K562 (cell line): ENCODE measurements around the gene UTP4. TPM values are rescaled to one million over a fixed set of nuclear protein-coding genes. Genes with fewer than 3 reads are reported as not detected.

Experiments used
- ATAC-seq: fragments of 200-7000 bp; cut with Tn5 transposase; 3 replicates; pipeline ENCODE4 v1.9.1; 2020; ENCODE audit warnings: moderate library complexity
- BruUV-seq: library from RNA; stranded (reverse); fragments of 400-500 nt; replicated peaks from 2 replicates; lab custom pipeline; 2021; lab: Mats Ljungman, UMichigan
- CTCF ChIA-PET: fragments of 300-600 bp; formaldehyde crosslinking; extraction: SDS; loops from one replicate; lab custom pipeline; 2021; ENCODE audit warnings: low intra/inter-chr PET ratio; lab: Yijun Ruan, JAX
- POLR2A ChIA-PET: fragments of 300-600, 350-650 bp; sonication (Branson Sonifier 250); formaldehyde crosslinking; extraction: SDS; loops from one replicate; lab custom pipeline; 2021; ENCODE audit warnings: antibody characterized with exemption, inconsistent platforms; lab: Yijun Ruan, JAX
- DNase-seq, 4 experiments: peaks; one replicate each; pipeline versions ENCODE4 v3.0.0 to v3.0.0-alpha.2; 2011 to 2018; ENCODE audit warnings: low spot score in 3 of 4, mixed read lengths in 3 of 4; ENCODE audit errors: extremely low read depth in 1 of 4
- FAIRE-seq: peaks from 2 replicates; lab custom pipeline; 2011; peaks lifted over from hg19 to GRCh38; lab: Jason Lieb, UNC
- H2AFZ ChIP-seq: 2 replicates; pipeline ENCODE4 v1.6.0; 2011; ENCODE audit warnings: low read depth, low read length, control low read depth, inconsistent platforms
- H3K27ac ChIP-seq: fragments of 200-600 bp; 3 replicates; pipeline ENCODE4 v1.8.0; 2011; ENCODE audit warnings: low read depth, mild to moderate bottlenecking, control low read depth, inconsistent platforms, low read length, moderate library complexity, mixed read lengths; ENCODE audit errors: extremely low read depth
- H3K27me3 ChIP-seq, 2 experiments: fragments of 300-600 bp in 1 of 2; 2 replicates in 1 of 2; 3 replicates in 1 of 2; pipeline versions ENCODE4 v1.6.0 to v1.8.0; 2011; ENCODE audit warnings: inconsistent platforms in 2 of 2, low read length in 2 of 2, mild to moderate bottlenecking in 1 of 2, mixed read lengths in 1 of 2, moderate library complexity in 1 of 2; ENCODE audit not compliant: control insufficient read depth in 2 of 2, insufficient read depth in 2 of 2
- H3K36me3 ChIP-seq: fragments of 300-600 bp; 3 replicates; pipeline ENCODE4 v1.8.0; 2011; ENCODE audit warnings: mild to moderate bottlenecking, low read length, inconsistent platforms; ENCODE audit not compliant: control insufficient read depth, insufficient read depth
- H3K4me1 ChIP-seq, 2 experiments: fragments of 200-600 bp in 1 of 2; replicated peaks in 1 of 2; 2 replicates in 1 of 2; 3 replicates in 1 of 2; pipeline versions ENCODE4 v1.5.1 to v1.8.0; 2011; ENCODE audit warnings: inconsistent platforms in 2 of 2, low read length in 2 of 2, mild to moderate bottlenecking in 1 of 2, mixed read lengths in 1 of 2, moderate library complexity in 1 of 2; ENCODE audit not compliant: control insufficient read depth in 2 of 2, insufficient read depth in 2 of 2
- H3K4me2 ChIP-seq: 2 replicates; pipeline ENCODE4 v1.6.1; 2011; ENCODE audit warnings: low read length, control low read depth, inconsistent platforms, mixed read lengths; ENCODE audit not compliant: insufficient read depth
- H3K4me3 ChIP-seq: fragments of 200-600 bp; sonication (generic), shearing (Covaris generic); 2 replicates; pipeline ENCODE4 v1.5.1; 2016; ENCODE audit warnings: control low read depth, inconsistent platforms
- H3K79me2 ChIP-seq: fragments of 200-600 bp; 3 replicates; pipeline ENCODE4 v1.8.0; 2011; ENCODE audit warnings: low read length, inconsistent platforms; ENCODE audit not compliant: control insufficient read depth, insufficient read depth
- H3K9ac ChIP-seq, 2 experiments: 2 replicates each; pipeline versions ENCODE4 v1.6.0 to v1.6.1; 2011; ENCODE audit warnings: low read depth in 2 of 2, low read length in 2 of 2, control low read depth in 1 of 2, inconsistent platforms in 1 of 2, mild to moderate bottlenecking in 1 of 2, mixed read lengths in 1 of 2; ENCODE audit not compliant: insufficient read depth in 1 of 2
- H3K9me1 ChIP-seq: one replicate; pipeline ENCODE4 v1.6.0; 2011; ENCODE audit warnings: inconsistent platforms, mild to moderate bottlenecking, low read length, moderate library complexity; ENCODE audit not compliant: control insufficient read depth, insufficient read depth
- H3K9me3 ChIP-seq: replicated peaks from 2 replicates; pipeline ENCODE4 v1.5.1; 2011; ENCODE audit warnings: low read depth, low read length, inconsistent platforms; ENCODE audit not compliant: control insufficient read depth, insufficient read depth
- H4K20me1 ChIP-seq: replicated peaks from 2 replicates; pipeline ENCODE4 v1.6.1; 2011; ENCODE audit warnings: low read length, inconsistent platforms, mixed read lengths; ENCODE audit not compliant: control insufficient read depth, insufficient read depth
- ATF2 ChIP-seq: sonication (generic); formaldehyde crosslinking; IDR thresholded peaks from 2 replicates; pipeline ENCODE4 v1.8.1; 2022; ENCODE audit warnings: missing genetic modification reagents
- BMI1 ChIP-seq: fragments of 150-350 bp; IDR thresholded peaks from 2 replicates; pipeline ENCODE4 v1.6.1; 2014; ENCODE audit warnings: low read length
- BRCA1 ChIP-seq, 2 experiments: fragments of 450-650 bp in 1 of 2; sonication (generic) in 1 of 2; formaldehyde crosslinking in 1 of 2; IDR thresholded peaks; 2 replicates each; pipeline versions ENCODE4 v1.5.0 to v1.6.1; 2017 to 2020; ENCODE audit warnings: mild to moderate bottlenecking in 1 of 2, missing genetic modification reagents in 1 of 2
- CC2D1A ChIP-seq: fragments of 450-650 bp; IDR thresholded peaks from 2 replicates; pipeline ENCODE4 v1.6.1; 2017; ENCODE audit warnings: mild to moderate bottlenecking
- CXXC5 ChIP-seq: fragments of 250-450 bp; sonication (Bioruptor Pico); IDR thresholded peaks from 2 replicates; pipeline ENCODE4 v1.8.0; 2022; ENCODE audit warnings: inconsistent platforms, mild to moderate bottlenecking, moderate library complexity
- E2F3 ChIP-seq: fragments of 250-450 bp; sonication (Bioruptor Pico); IDR thresholded peaks from 2 replicates; pipeline ENCODE4 v1.4.0; 2020; ENCODE audit warnings: mild to moderate bottlenecking
- JUNB ChIP-seq: fragments of 450-650 bp; formaldehyde crosslinking; conservative IDR thresholded peaks from 2 replicates; pipeline ENCODE4 v1.4.0; 2020; ENCODE audit warnings: mild to moderate bottlenecking
- NBN ChIP-seq: fragments of 450-650 bp; IDR thresholded peaks from 2 replicates; pipeline ENCODE4 v1.6.1; 2016; ENCODE audit warnings: low read depth, mild to moderate bottlenecking
- NCOA2 ChIP-seq, 2 experiments: fragments of 450-650 bp; IDR thresholded peaks; 2 replicates each; pipeline ENCODE4 v1.6.1; 2018; ENCODE audit warnings: mild to moderate bottlenecking in 2 of 2, moderate library complexity in 1 of 2; ENCODE audit not compliant: partially characterized antibody in 2 of 2
- PHB ChIP-seq: fragments of 250-450 bp; sonication (Bioruptor Pico); IDR thresholded peaks from 2 replicates; pipeline ENCODE4 v1.5.0; 2021
- POLR2AphosphoS5 ChIP-seq: IDR thresholded peaks from 2 replicates; pipeline ENCODE4 v1.6.1; 2011; ENCODE audit warnings: mild to moderate bottlenecking, low read depth, low read length, moderate library complexity; ENCODE audit not compliant: control insufficient read depth, insufficient read depth
- TRIM24 ChIP-seq, 2 experiments: fragments of 450-650 bp; IDR thresholded peaks; 2 replicates each; pipeline ENCODE4 v1.6.1; 2016
- ZFP36 ChIP-seq: fragments of 150-350 bp; IDR thresholded peaks from 2 replicates; pipeline ENCODE4 v1.6.1; 2018; ENCODE audit warnings: low read length, low read depth; ENCODE audit not compliant: partially characterized antibody
- ZNF445 ChIP-seq: fragments of 250-450 bp; sonication (Bioruptor Pico); IDR thresholded peaks from 2 replicates; pipeline ENCODE4 v1.4.0; 2020; ENCODE audit warnings: low read depth, mild to moderate bottlenecking, moderate library complexity
- ZNF589 ChIP-seq: fragments of 200-800 bp; sonication (Bioruptor generic); IDR thresholded peaks from 2 replicates; pipeline ENCODE4 v1.6.1; 2016; ENCODE audit warnings: low read depth, missing genetic modification characterization, missing compliant biosample characterization
- WGBS: fragments of 100-300 bp; shearing (Covaris generic); methylation state at CpG from one replicate; pipeline ENCODE4 v1.1.6; 2016; ENCODE audit warnings: low coverage, mixed read lengths; ENCODE audit not compliant: insufficient coverage; ENCODE audit errors: missing lambda C conversion rate; 5-methylcytosine and 5-hydroxymethylcytosine counted together
- in situ Hi-C: fragments of 300-500 bp; cut with MboI; formaldehyde crosslinking; loops from 4 replicates; pipeline ENCODE4 v1.15.0; 2018; ENCODE audit warnings: inconsistent platforms, mixed read lengths
- intact Hi-C: fragments of 100-400 bp; cut with micrococcal nuclease; formaldehyde crosslinking; loops from 2 replicates; pipeline ENCODE4 v1.14.2; 2022
- polyA plus RNA-seq, 8 experiments: library from polyadenylated mRNA; depleted of rRNA in 4 of 8; stranded (reverse) in 5 of 8; unstranded in 3 of 8; fragments of >200 nt; fragmentation: Nextera tagmentation in 2 of 8; fragmentation: Illumina TruSeq in 1 of 8; extraction: Ambion mirVana in 2 of 8; extraction: Trizol in 1 of 8; gene quantifications; 2 replicates each; pipeline versions ENCODE4 v1.2.1 to v1.2.3, GENCODE V29; 2011 to 2014; ENCODE audit warnings: inconsistent platforms in 1 of 8, missing spikeins in 1 of 8
- total RNA-seq, 7 experiments: library from RNA; depleted of rRNA in 6 of 7; stranded (reverse); fragments of >200 nt in 6 of 7; fragmentation: Illumina TruSeq in 2 of 7; extraction: Trizol in 2 of 7; gene quantifications; 2 replicates each; pipeline versions ENCODE4 v1.2.1 to v1.2.3, GENCODE V29; 2011 to 2021; ENCODE audit warnings: low replicate concordance in 1 of 7
- TF ChIP-seq, protein P1 (sequence below): fragments of 250-450 bp; sonication (Bioruptor Pico); IDR thresholded peaks from 2 replicates; pipeline ENCODE4 v1.5.0; 2020; ENCODE audit warnings: mild to moderate bottlenecking

Gene UTP4
- total and polyA plus RNA-seq, 9 of the 15 experiments (the other 6 are each of a cell fraction or from before 2014, with no cell fraction given), result 46.1 to 203 (median 145) TPM

DNA sequence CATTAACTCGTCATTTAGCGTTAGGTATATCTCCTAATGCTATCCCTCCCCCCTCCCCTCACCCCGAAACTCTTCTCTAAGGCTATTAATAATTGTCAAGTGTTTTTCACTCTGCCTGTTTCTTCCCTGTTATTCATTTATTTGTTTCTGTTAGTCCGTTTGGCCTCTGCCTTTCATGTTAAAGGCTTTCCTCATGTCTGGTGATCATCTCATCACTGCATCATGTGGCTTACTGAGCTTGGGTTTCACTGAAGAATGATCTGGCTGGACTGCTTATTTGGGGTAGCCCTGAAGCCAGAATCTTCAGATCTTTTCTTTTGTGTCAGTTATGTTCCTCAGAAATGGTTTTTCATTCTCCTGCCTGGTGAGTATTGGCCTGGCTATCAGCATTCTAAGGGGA, 9.5 kb downstream of the UTP4 start:
- no peak overlapping the region for H3K9ac ChIP-seq
- H3K4me3 ChIP-seq, result no peak overlapping the region
- in situ Hi-C loops (no loop called here), intact Hi-C loops (no loop called here)
- TF ChIP-seq NBN (no peak), CC2D1A (no peak), ZFP36 (no peak), JUNB (CRISPR knock-in tag) (no peak), NCOA2 (IDR thresholded peaks at IDR 0.05; ENCODE audit: partially characterized antibody in 2 of 2) (no peak), POLR2AphosphoS5 (no peak), BMI1 (no peak), CXXC5 (CRISPR knock-in tag) (no peak), E2F3 (CRISPR knock-in tag) (no peak), ZNF589 (no peak), BRCA1 (IDR thresholded peaks at IDR 0.05) (no peak), BRCA1 (CRISPR knock-in tag; IDR thresholded peaks at IDR 0.05) (no peak), ATF2 (CRISPR knock-in tag) (no peak), ZNF445 (CRISPR knock-in tag) (no peak), PHB (CRISPR knock-in tag) (no peak), TRIM24 (IDR thresholded peaks at IDR 0.05) (no peak)
- TF ChIP-seq, protein P1, sequence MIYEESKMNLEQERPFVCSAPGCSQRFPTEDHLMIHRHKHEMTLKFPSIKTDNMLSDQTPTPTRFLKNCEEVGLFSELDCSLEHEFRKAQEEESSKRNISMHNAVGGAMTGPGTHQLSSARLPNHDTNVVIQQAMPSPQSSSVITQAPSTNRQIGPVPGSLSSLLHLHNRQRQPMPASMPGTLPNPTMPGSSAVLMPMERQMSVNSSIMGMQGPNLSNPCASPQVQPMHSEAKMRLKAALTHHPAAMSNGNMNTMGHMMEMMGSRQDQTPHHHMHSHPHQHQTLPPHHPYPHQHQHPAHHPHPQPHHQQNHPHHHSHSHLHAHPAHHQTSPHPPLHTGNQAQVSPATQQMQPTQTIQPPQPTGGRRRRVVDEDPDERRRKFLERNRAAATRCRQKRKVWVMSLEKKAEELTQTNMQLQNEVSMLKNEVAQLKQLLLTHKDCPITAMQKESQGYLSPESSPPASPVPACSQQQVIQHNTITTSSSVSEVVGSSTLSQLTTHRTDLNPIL (CRISPR knock-in tag), result no peak
- peaks cover 48% of the 10 kb centered on the region for H3K79me2 ChIP-seq
- no peaks in the 10 kb centered on the region for H3K4me1 ChIP-seq
- FAIRE-seq (no peak), ATAC-seq (no peak), DNase-seq (no peak)
- peaks cover 4% of the 10 kb centered on the region for H3K9me1 ChIP-seq
- no peak overlapping the region for H3K27ac ChIP-seq
- H3K9me3 ChIP-seq, result no peaks in the 10 kb centered on the region
- H3K4me2 ChIP-seq, result no peak overlapping the region
- no TSS peak for BruUV-seq
- H2AFZ ChIP-seq, result no peak overlapping the region
- ChIA-PET POLR2A (interaction anchor here (0.5 to 1.0 kb wide), 3 partner anchors 16 to 238 kb away, joined by 3 to 4 read pairs (median 4); no protein-coding TSS in a partner anchor), CTCF (no interaction called here)
- peaks cover 90% of the 10 kb centered on the region for H3K36me3 ChIP-seq
- no peaks in the 10 kb centered on the region for H4K20me1 ChIP-seq
- no peaks in the 10 kb centered on the region for H3K27me3 ChIP-seq
- WGBS, result 85% methylated on average over 2 of the region's 4 CpGs
